ENCODE results near the gene PSORS1C1.

GRCh38 chr6:31170987-31171671, 56.5 kb downstream of the PSORS1C1 start:
- TF ChIP-seq, protein P1, sequence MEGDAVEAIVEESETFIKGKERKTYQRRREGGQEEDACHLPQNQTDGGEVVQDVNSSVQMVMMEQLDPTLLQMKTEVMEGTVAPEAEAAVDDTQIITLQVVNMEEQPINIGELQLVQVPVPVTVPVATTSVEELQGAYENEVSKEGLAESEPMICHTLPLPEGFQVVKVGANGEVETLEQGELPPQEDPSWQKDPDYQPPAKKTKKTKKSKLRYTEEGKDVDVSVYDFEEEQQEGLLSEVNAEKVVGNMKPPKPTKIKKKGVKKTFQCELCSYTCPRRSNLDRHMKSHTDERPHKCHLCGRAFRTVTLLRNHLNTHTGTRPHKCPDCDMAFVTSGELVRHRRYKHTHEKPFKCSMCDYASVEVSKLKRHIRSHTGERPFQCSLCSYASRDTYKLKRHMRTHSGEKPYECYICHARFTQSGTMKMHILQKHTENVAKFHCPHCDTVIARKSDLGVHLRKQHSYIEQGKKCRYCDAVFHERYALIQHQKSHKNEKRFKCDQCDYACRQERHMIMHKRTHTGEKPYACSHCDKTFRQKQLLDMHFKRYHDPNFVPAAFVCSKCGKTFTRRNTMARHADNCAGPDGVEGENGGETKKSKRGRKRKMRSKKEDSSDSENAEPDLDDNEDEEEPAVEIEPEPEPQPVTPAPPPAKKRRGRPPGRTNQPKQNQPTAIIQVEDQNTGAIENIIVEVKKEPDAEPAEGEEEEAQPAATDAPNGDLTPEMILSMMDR (IDR thresholded peaks at IDR 0.05; ENCODE audit: poor library complexity), result no peak
- no peak for TF ChIP-seq EZH2phosphoT487 (IDR thresholded peaks at IDR 0.05; ENCODE audit: low read depth, severe bottlenecking, unreplicated experiment)
